Body of pancreas (tissue), 4 donors: ENCODE data around the gene CAPZB.

ENCODE experiments used
- POLR2A ChIP-seq, 3 donors: fragments of 450-650 bp; IDR thresholded peaks; one replicate each; pipeline ENCODE4 v1.6.1; 2016; ENCODE audit warnings: antibody characterized with exemption in 3 of 3, mild to moderate bottlenecking in 2 of 3
- TF ChIP-seq, protein P1 (sequence below), 7 experiments: fragments of 450-650 bp in 4 of 7; fragments of 200-600 bp in 3 of 7; sonication (generic) in 3 of 7; IDR thresholded peaks; one replicate each; pipeline ENCODE4 v1.5.1; 2016 to 2019; ENCODE audit warnings: antibody characterized with exemption in 7 of 7

DNA sequence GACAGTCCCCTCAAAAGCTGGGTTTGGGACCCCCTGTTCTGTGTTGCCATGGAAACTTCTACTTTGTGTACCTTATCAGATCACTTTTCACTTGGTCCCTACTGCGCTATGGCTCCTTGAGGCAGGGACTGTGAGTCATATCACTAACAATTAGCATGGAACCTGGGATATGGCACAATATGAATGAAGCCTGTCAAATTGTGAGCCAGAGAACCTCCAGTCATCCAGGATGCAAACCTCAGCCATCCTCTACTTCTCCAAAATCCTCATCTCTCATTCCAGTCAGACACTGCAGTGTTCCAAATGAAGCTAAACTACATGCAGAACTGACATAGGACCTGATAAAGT, 11.2 kb upstream of the CAPZB start:
- TF ChIP-seq POLR2A (IDR thresholded peaks at IDR 0.05) = no peak
- TF ChIP-seq, protein P1, sequence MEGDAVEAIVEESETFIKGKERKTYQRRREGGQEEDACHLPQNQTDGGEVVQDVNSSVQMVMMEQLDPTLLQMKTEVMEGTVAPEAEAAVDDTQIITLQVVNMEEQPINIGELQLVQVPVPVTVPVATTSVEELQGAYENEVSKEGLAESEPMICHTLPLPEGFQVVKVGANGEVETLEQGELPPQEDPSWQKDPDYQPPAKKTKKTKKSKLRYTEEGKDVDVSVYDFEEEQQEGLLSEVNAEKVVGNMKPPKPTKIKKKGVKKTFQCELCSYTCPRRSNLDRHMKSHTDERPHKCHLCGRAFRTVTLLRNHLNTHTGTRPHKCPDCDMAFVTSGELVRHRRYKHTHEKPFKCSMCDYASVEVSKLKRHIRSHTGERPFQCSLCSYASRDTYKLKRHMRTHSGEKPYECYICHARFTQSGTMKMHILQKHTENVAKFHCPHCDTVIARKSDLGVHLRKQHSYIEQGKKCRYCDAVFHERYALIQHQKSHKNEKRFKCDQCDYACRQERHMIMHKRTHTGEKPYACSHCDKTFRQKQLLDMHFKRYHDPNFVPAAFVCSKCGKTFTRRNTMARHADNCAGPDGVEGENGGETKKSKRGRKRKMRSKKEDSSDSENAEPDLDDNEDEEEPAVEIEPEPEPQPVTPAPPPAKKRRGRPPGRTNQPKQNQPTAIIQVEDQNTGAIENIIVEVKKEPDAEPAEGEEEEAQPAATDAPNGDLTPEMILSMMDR (IDR thresholded peaks at IDR 0.05) = no peak
